H1 (cell line): ENCODE data around the gene DCDC2B. TPM values are rescaled to one million over a fixed set of nuclear protein-coding genes. Genes with fewer than 3 reads are reported as not detected.

Source experiments
- CTCF ChIA-PET: fragments of 300-600 bp; sonication (Branson Sonifier 250); formaldehyde crosslinking; loops from one replicate; lab custom pipeline; 2021; ENCODE audit not compliant: partially characterized antibody; lab: Charles Lee
- POLR2A ChIA-PET: fragments of 300-600 bp; sonication (Branson Sonifier 250); formaldehyde crosslinking; loops from one replicate; lab custom pipeline; 2021; ENCODE audit warnings: inconsistent platforms; ENCODE audit not compliant: partially characterized antibody; lab: Charles Lee
- DNase-seq, 2 experiments: peaks; one replicate each; pipeline versions ENCODE4 v3.0.0 to v3.0.0-alpha.2; 2010 to 2022; ENCODE audit warnings: low spot score in 2 of 2, low read depth in 1 of 2, mixed read lengths in 1 of 2
- FAIRE-seq: peaks from 2 replicates; lab custom pipeline; 2011; peaks lifted over from hg19 to GRCh38; lab: Jason Lieb, UNC
- H2AFZ ChIP-seq: 2 replicates; pipeline ENCODE4 v1.8.1; 2012; ENCODE audit warnings: low read length, inconsistent platforms
- H2AK5ac ChIP-seq: 2 replicates; pipeline ENCODE4 v1.6.1; 2013; ENCODE audit warnings: low read depth, low read length
- H2BK120ac ChIP-seq: replicated peaks from 2 replicates; pipeline ENCODE3; 2013; ENCODE audit warnings: low read depth, low read length, inconsistent platforms
- H2BK12ac ChIP-seq: 2 replicates; pipeline ENCODE4 v1.6.1; 2013; ENCODE audit warnings: low read depth, low read length
- H2BK15ac ChIP-seq: 2 replicates; pipeline ENCODE4 v1.6.1; 2013; ENCODE audit warnings: low read length
- H2BK20ac ChIP-seq: 2 replicates; pipeline ENCODE4 v1.6.1; 2013; ENCODE audit warnings: low read length
- H2BK5ac ChIP-seq: 2 replicates; pipeline ENCODE4 v1.6.1; 2013; ENCODE audit warnings: low read depth, low read length
- H3K14ac ChIP-seq: 2 replicates; pipeline ENCODE4 v1.6.1; 2013; ENCODE audit warnings: inconsistent platforms; ENCODE audit not compliant: insufficient read length
- H3K18ac ChIP-seq: 2 replicates; pipeline ENCODE4 v1.6.1; 2013; ENCODE audit warnings: low read length; ENCODE audit errors: extremely low read depth
- H3K23ac ChIP-seq: 2 replicates; pipeline ENCODE4 v1.6.1; 2013; ENCODE audit warnings: inconsistent platforms; ENCODE audit not compliant: insufficient read length
- H3K23me2 ChIP-seq: 2 replicates; pipeline ENCODE4 v1.6.1; 2013; ENCODE audit warnings: low read depth, low read length
- H3K27ac ChIP-seq: 2 replicates; pipeline ENCODE4 v1.6.1; 2011; ENCODE audit warnings: low read depth, low read length, inconsistent platforms
- H3K27me3 ChIP-seq, 4 experiments: replicated peaks in 1 of 4; 1 replicate in 1 of 4; 2 replicates in 3 of 4; pipeline versions ENCODE4 v1.6.1 to v1.8.1; 2011 to 2013; ENCODE audit warnings: low read length in 3 of 4, mild to moderate bottlenecking in 3 of 4, inconsistent platforms in 2 of 4, mixed read lengths in 2 of 4, moderate library complexity in 1 of 4; ENCODE audit not compliant: control insufficient read depth in 3 of 4, insufficient read depth in 3 of 4; ENCODE audit errors: extremely low read depth in 1 of 4
- H3K36me3 ChIP-seq, 4 experiments: 2 replicates each; pipeline versions ENCODE4 v1.6.1 to v1.8.1; 2011 to 2013; ENCODE audit warnings: mild to moderate bottlenecking in 4 of 4, low read length in 3 of 4, moderate library complexity in 2 of 4, control low read depth in 1 of 4, inconsistent platforms in 1 of 4; ENCODE audit not compliant: insufficient read depth in 4 of 4, control insufficient read depth in 2 of 4
- H3K4ac ChIP-seq: replicated peaks from 2 replicates; pipeline ENCODE3; 2013; ENCODE audit warnings: low read length, low read depth, mixed read lengths, inconsistent platforms; ENCODE audit not compliant: insufficient read length
- H3K4me1 ChIP-seq, 4 experiments: replicated peaks in 1 of 4; 1 replicate in 1 of 4; 2 replicates in 3 of 4; pipeline versions ENCODE4 v1.6.1 to v1.8.1; 2011 to 2013; ENCODE audit warnings: low read length in 3 of 4, inconsistent platforms in 2 of 4, mixed read lengths in 1 of 4; ENCODE audit not compliant: insufficient read depth in 4 of 4, control insufficient read depth in 3 of 4
- H3K4me2 ChIP-seq, 2 experiments: 2 replicates each; pipeline versions ENCODE4 v1.6.1 to v1.8.1; 2011 to 2013; ENCODE audit warnings: low read depth in 2 of 2, low read length in 2 of 2, control low read depth in 1 of 2, inconsistent platforms in 1 of 2, mild to moderate bottlenecking in 1 of 2; ENCODE audit not compliant: insufficient read depth in 1 of 2
- H3K4me3 ChIP-seq, 4 experiments: fragments of 200-600, 300-600 bp in 1 of 4; sonication (generic), shearing (Covaris generic), sonication (Bioruptor Twin) in 1 of 4; 2 replicates each; pipeline versions ENCODE4 v1.5.1 to v1.8.1; 2011 to 2016; ENCODE audit warnings: low read length in 4 of 4, low read depth in 3 of 4, control low read depth in 2 of 4, inconsistent platforms in 2 of 4, mild to moderate bottlenecking in 2 of 4, mixed read lengths in 1 of 4, moderate library complexity in 1 of 4; ENCODE audit not compliant: insufficient read depth in 2 of 4; ENCODE audit errors: extremely low read depth in 1 of 4
- H3K56ac ChIP-seq: replicated peaks from 2 replicates; pipeline ENCODE3; 2013; ENCODE audit warnings: low read depth, mild to moderate bottlenecking, mixed read lengths, low read length, inconsistent platforms; ENCODE audit not compliant: insufficient read length
- H3K79me1 ChIP-seq: 2 replicates; pipeline ENCODE4 v1.6.1; 2013; ENCODE audit warnings: low read depth, low read length, control low read depth
- H3K79me2 ChIP-seq, 2 experiments: 2 replicates each; pipeline versions ENCODE4 v1.6.1 to v1.8.1; 2012 to 2013; ENCODE audit warnings: low read length in 2 of 2, mild to moderate bottlenecking in 2 of 2, inconsistent platforms in 1 of 2; ENCODE audit not compliant: insufficient read depth in 2 of 2, control insufficient read depth in 1 of 2
- H3K9ac ChIP-seq, 4 experiments: replicated peaks in 1 of 4; 1 replicate in 1 of 4; 2 replicates in 3 of 4; pipeline versions ENCODE4 v1.6.1 to v1.8.1; 2011 to 2013; ENCODE audit warnings: low read depth in 3 of 4, low read length in 3 of 4, control low read depth in 2 of 4, mild to moderate bottlenecking in 2 of 4, moderate library complexity in 2 of 4, inconsistent platforms in 1 of 4; ENCODE audit errors: extremely low read depth in 1 of 4
- H3K9me3 ChIP-seq, 2 experiments: 2 replicates each; pipeline versions ENCODE4 v1.6.1 to v1.8.1; 2012 to 2013; ENCODE audit warnings: mild to moderate bottlenecking in 2 of 2, moderate library complexity in 2 of 2, control low read depth in 1 of 2, inconsistent platforms in 1 of 2, low read depth in 1 of 2, low read length in 1 of 2, mixed read lengths in 1 of 2; ENCODE audit not compliant: insufficient read depth in 2 of 2
- H4K20me1 ChIP-seq, 2 experiments: replicated peaks in 1 of 2; 2 replicates each; pipeline versions ENCODE3 to v1.8.1; 2011 to 2013; ENCODE audit warnings: inconsistent platforms in 2 of 2, low read length in 2 of 2, mild to moderate bottlenecking in 1 of 2; ENCODE audit not compliant: insufficient read depth in 2 of 2, control insufficient read depth in 1 of 2
- H4K5ac ChIP-seq: 2 replicates; pipeline ENCODE4 v1.6.1; 2013; ENCODE audit warnings: low read length, low read depth, mixed read lengths, inconsistent platforms; ENCODE audit not compliant: insufficient read length
- H4K8ac ChIP-seq: 2 replicates; pipeline ENCODE4 v1.8.0; 2013; ENCODE audit warnings: mild to moderate bottlenecking, moderate library complexity, low read length, inconsistent platforms; ENCODE audit not compliant: insufficient read depth; ENCODE audit errors: extremely low read depth
- H4K91ac ChIP-seq: replicated peaks from 2 replicates; pipeline ENCODE3; 2013; ENCODE audit warnings: low read length, mixed read lengths, inconsistent platforms; ENCODE audit not compliant: insufficient read length
- SIN3A ChIP-seq, 2 experiments: IDR thresholded peaks in 1 of 2; conservative IDR thresholded peaks in 1 of 2; 2 replicates each; pipeline ENCODE4 v1.6.1; 2011 to 2012; ENCODE audit warnings: low read length in 2 of 2, improper control_type of control experiment in 1 of 2, low read depth in 1 of 2, mild to moderate bottlenecking in 1 of 2
- WGBS, 2 experiments: shearing (Covaris generic) in 1 of 2; methylation state at CpG; one replicate each; pipeline versions ENCODE4 v1.1.6 to v1.1.7; 2013 to 2015; ENCODE audit warnings: low lambda C conversion rate in 2 of 2, mixed read lengths in 2 of 2, inconsistent platforms in 1 of 2, low coverage in 1 of 2, missing lambda C conversion rate in 1 of 2; ENCODE audit not compliant: insufficient replicate concordance in 2 of 2, insufficient coverage in 1 of 2, insufficient read length in 1 of 2; ENCODE audit errors: extremely low coverage in 1 of 2, missing lambda C conversion rate in 1 of 2; 5-methylcytosine and 5-hydroxymethylcytosine counted together
- polyA plus RNA-seq, 7 experiments: library from polyadenylated mRNA; depleted of rRNA in 3 of 7; stranded (reverse) in 5 of 7; unstranded in 2 of 7; fragments of >200 nt in 5 of 7; fragments of 200-250 nt in 2 of 7; gene quantifications; 1 replicate in 5 of 7; 2 replicates in 1 of 7; 4 replicates in 1 of 7; pipeline versions ENCODE4 v1.2.1 to v1.2.3, GENCODE V29; 2011 to 2013; ENCODE audit warnings: missing spikeins in 2 of 7, mixed read lengths in 2 of 7
- total RNA-seq: library from RNA; stranded (reverse); fragmentation: NEBNext Ultra II Directional; extraction: Animal tissue kit (Norgen Biotek cat#: 25700); gene quantifications from 2 replicates; pipeline ENCODE4 v1.2.1, GENCODE V29; 2021

DCDC2B gene
- total and polyA plus RNA-seq, 2 of the 8 experiments (the other 6 are each of a cell fraction or from before 2014, with no cell fraction given), result not detected

- Histone ChIP-seq H2BK5ac (peak within 1 kb of the TSS; percentile 52; the same call in 1 of the 2 replicates), H4K5ac (no peak within 1 kb of the TSS), H3K36me3 (no peaks in the 10 kb centered on the region), H3K4ac (no peak within 1 kb of the TSS), H3K56ac (no peak within 1 kb of the TSS), H3K27me3 (no peaks in the 10 kb centered on the region; a peak in 1 of 7 replicates), H3K4me2 (no peak within 1 kb of the TSS), H3K23ac (no peak within 1 kb of the TSS), H3K14ac (no peak within 1 kb of the TSS), H2BK15ac (no peak within 1 kb of the TSS; the same call in 1 of the 2 replicates), H2AK5ac (no peak within 1 kb of the TSS), H3K4me1 (peaks cover 7 to 13% (median 11%) of the 10 kb centered on the region in 4 experiments), H4K91ac (no peak within 1 kb of the TSS), H3K9ac (no peak within 1 kb of the TSS; a peak in 1 of 7 replicates), H2AFZ (no peak within 1 kb of the TSS), H3K79me1 (no peaks in the 10 kb centered on the region), H2BK12ac (peak within 1 kb of the TSS; percentile 68; the same call in 1 of the 2 replicates), H3K79me2 (no peaks in the 10 kb centered on the region), H3K4me3 (no peak within 1 kb of the TSS), H3K18ac (no peak within 1 kb of the TSS; the same call in 1 of the 2 replicates), H4K8ac (no peak within 1 kb of the TSS), H2BK20ac (0 out of 2 replicates have a peak within 1 kb of the TSS, but pooled peaks have one; percentile 48), H3K23me2 (peaks cover 4% of the 10 kb centered on the region; the same call in 1 of the 2 replicates), H4K20me1 (no peaks in the 10 kb centered on the region), H3K27ac (no peak within 1 kb of the TSS), H3K9me3 (no peaks in the 10 kb centered on the region), H2BK120ac (no peak within 1 kb of the TSS)
- DNase-seq (no peak), FAIRE-seq (no peak)
- CTCF ChIA-PET, result interaction anchor here (1.1 to 6.1 kb wide), 9 partner anchors 10 to 70 kb away, joined by 4 to 66 read pairs (median 34); partner anchors contain the start of gene HDAC1
- TF ChIP-seq SIN3A (conservative IDR thresholded peaks at IDR 0.05 in 1 of 2, IDR thresholded peaks at IDR 0.05 in 1 of 2; ENCODE audit: low read depth in 1 of 2, low read length in 2 of 2), result no peak
- POLR2A ChIA-PET, result interaction anchor here (1.1 to 6.6 kb wide), 4 partner anchors 22 to 105 kb away, joined by 3 to 50 read pairs (median 14); partner anchors contain the start of gene MARCKSL1
- 92% methylated on average over 3 of the region's 3 CpGs; no CpG with 5 or more reads in 1 of the 2 experiments for WGBS, 2 experiments
Observed at GRCh38 chr1:32246888-32247273, 38.0 kb downstream of the DCDC2B start, which contains the start of gene FAM167B. TSS of gene FAM167B (plus strand) at chr1:32247222. CDS start at chr1:32247422, 200 bp downstream.
